Coronary artery (tissue), 2 donors: ENCODE results near the gene TMED3.

ENCODE experiments used
- DNase-seq: peaks from one replicate; pipeline ENCODE4 v3.0.0-alpha.2; 2017; ENCODE audit warnings: low spot score
- H3K27ac ChIP-seq, 2 donors: fragments of 200-600 bp; sonication (generic); one replicate each; pipeline ENCODE4 v1.5.1; 2016 to 2019
- H3K4me3 ChIP-seq: fragments of 200-600 bp; sonication (generic); 2 replicates; pipeline ENCODE4 v1.5.1; 2016; ENCODE audit warnings: mild to moderate bottlenecking, moderate library complexity
- TF ChIP-seq, protein P1 (sequence below): fragments of 200-600 bp; sonication (generic); IDR thresholded peaks from one replicate; pipeline ENCODE4 v1.5.1; 2019; ENCODE audit warnings: antibody characterized with exemption

TMED3 gene

DNA sequence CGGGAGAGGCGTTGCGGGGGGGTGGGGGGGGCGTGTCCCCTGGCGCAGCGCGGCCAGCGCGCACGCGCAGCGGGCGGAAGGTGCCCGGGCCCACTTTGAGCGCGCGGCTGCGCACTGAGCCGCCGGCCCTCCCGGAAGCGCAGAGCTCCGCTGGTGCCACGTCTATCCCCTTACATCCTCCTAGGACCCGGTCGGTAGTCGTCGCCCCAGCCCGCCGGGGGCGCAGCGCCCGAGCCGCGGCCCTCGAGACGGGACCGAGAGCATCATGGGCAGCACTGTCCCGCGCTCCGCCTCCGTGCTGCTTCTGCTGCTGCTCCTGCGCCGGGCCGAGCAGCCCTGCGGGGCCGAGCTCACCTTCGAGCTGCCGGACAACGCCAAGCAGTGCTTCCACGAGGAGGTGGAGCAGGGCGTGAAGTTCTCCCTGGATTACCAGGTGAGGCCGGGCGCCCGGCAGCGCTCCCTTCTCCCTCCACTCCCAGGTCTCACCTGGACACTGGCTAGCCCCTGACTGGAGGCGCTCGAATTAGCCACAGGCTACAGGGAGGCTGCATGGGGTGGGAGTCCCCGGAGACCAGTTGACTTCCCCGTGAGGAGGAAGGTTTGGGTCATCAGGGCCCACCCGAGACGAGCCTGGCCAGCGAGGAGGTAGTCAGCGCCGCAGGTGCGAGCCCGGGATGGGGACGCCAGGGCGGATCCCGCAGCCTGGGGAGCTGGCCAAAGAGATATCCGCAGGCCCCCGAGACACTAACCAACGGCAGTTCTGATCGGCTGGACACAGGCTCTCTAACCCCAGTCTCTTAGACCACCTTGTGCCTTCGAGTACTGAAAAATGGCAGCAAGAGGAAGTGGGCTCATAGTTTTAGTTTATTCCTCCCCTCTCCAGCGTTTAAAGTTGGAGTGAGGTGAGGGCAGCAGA lies at the start of gene TMED3:
TSS of gene TMED3 (plus strand) at position 128 of the 916 bp plus-strand sequence. CDS start at position 266, 138 bp downstream.
- TF ChIP-seq, protein P1, sequence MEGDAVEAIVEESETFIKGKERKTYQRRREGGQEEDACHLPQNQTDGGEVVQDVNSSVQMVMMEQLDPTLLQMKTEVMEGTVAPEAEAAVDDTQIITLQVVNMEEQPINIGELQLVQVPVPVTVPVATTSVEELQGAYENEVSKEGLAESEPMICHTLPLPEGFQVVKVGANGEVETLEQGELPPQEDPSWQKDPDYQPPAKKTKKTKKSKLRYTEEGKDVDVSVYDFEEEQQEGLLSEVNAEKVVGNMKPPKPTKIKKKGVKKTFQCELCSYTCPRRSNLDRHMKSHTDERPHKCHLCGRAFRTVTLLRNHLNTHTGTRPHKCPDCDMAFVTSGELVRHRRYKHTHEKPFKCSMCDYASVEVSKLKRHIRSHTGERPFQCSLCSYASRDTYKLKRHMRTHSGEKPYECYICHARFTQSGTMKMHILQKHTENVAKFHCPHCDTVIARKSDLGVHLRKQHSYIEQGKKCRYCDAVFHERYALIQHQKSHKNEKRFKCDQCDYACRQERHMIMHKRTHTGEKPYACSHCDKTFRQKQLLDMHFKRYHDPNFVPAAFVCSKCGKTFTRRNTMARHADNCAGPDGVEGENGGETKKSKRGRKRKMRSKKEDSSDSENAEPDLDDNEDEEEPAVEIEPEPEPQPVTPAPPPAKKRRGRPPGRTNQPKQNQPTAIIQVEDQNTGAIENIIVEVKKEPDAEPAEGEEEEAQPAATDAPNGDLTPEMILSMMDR: no peak
- peak within 1 kb of the TSS; percentile 97 for H3K4me3 ChIP-seq
- H3K27ac ChIP-seq: peak within 1 kb of the TSS; percentile 16 to 71
- no peak for DNase-seq

DNA sequence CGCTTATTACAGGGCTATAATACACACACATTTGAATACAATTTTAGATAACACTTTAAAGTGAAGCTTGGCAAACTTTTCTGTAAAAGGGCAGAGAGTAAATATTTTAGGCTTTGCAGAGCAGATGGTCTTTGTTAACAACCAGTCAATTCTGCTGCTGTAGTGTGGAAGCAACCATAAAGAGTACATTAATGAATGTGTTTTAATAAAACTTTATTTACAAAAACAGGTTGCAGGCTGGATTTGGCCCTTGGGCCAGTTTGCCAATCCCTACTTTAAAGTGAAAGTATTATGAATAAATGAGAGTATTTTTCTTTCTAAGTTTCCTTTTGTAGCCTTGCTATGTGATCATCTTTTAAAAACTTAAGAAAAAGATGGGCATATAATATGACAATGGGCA lies 49.1 kb upstream of the TMED3 start:
- H3K4me3 ChIP-seq: no peak overlapping the region
- DNase-seq: no peak
- TF ChIP-seq, protein P1: no peak
- H3K27ac ChIP-seq: no peak overlapping the region

DNA sequence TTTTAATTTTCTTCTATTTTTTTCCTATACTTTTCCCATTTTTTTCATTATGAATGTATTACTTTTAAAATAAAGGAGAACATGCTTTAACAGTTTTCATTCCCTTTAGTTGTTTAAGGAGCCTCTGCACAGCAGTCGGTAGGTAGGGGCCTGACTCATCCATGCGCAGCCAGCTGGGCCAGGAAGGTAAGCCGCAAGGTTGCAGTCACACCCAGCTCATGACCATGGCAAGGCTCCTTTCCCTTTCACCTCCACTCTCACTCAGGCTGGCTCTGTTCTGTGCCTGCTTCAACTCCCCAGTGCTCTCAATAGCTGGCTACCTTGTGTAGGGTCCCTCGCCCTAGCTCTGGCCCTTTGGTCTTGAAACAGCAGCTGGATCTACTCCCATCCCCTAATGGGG lies 45.7 kb upstream of the TMED3 start:
- no peak overlapping the region for H3K4me3 ChIP-seq
- H3K27ac ChIP-seq: peak overlapping the region; percentile 79 to 92
- DNase-seq: no peak
- TF ChIP-seq, protein P1: no peak

DNA sequence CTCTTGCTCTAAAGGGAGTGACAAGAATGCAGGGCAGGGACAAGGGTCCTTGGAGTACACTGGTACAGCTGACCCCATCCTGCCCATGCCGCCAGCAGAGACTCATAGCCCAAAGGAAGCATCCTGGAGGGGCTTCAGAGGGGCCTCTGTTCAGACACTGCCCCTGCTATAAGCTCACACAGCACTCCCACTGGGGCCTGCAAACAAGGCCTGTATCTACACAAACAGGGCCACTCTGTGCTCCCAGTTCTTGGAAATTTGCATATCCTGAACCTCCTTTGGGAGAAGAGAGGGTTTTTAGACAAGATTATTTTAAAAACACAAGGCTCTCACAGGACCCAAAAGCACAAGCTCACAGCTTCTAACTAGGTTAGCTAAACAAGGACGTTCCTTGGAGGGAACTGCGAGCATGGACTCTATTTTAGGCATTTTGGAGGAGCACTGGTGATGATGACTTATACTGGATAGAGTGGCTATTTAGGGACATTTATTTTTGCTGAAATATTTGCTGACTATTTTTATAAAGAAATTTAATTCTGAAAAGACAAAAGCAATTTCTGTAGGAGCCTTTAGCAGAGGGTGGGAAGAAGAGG lies 44.8 kb upstream of the TMED3 start:
- TF ChIP-seq, protein P1: no peak
- no peak for DNase-seq
- Histone ChIP-seq H3K4me3 (peak overlapping the region; percentile 9), H3K27ac (peak overlapping the region; percentile 79 to 92)

DNA sequence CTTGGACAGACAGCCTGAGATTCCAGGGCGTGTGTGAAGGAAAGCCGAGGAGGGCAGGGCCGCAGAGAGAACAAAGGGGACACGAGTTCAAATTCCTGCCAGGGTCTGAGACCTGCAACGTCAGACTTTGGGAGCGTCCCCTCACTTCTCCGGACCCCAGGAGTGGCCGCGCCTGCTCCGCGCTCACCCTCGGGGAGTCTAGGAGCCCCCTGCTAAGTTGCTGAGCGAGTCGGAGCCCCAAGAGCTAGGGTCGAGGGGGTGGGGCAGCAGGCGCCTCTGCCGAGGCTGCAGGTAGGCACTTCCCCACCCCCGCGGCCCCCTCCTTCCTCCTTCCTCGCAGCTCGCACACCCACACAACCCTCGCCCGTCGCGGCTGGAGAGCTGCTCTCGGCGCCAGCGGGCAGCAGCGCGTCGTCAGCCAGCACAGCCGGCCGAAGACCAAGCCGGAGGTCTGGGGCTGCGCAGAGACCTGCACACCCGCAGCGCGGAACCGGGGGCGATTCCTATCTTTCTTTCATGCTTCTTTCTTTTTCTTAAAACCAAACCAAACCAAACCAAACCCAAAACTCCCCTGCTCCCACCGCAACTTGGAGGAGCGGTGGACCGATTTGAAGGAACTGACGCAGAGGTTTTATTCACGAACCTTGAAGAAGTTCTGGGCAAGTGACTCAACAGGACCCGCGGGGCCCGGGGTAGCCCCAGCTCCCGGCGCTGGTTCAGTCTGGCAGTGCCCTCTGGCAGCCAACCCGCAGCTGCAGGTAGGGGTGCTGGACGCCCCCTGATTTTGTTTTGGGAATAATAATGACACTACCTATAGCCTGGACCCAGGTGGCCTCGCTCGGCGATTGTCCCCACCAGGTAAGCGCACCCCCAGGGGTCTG lies 28.3 kb upstream of the TMED3 start, which contains the start of gene ANKRD34C:
TSS of gene ANKRD34C (plus strand) at position 352 of the 881 bp plus-strand sequence. CDS start 10,563 bp downstream, outside the sequence.
- no peak for DNase-seq
- Histone ChIP-seq H3K27ac (no peak within 1 kb of the TSS), H3K4me3 (no peak within 1 kb of the TSS)
- TF ChIP-seq, protein P1: no peak

DNA sequence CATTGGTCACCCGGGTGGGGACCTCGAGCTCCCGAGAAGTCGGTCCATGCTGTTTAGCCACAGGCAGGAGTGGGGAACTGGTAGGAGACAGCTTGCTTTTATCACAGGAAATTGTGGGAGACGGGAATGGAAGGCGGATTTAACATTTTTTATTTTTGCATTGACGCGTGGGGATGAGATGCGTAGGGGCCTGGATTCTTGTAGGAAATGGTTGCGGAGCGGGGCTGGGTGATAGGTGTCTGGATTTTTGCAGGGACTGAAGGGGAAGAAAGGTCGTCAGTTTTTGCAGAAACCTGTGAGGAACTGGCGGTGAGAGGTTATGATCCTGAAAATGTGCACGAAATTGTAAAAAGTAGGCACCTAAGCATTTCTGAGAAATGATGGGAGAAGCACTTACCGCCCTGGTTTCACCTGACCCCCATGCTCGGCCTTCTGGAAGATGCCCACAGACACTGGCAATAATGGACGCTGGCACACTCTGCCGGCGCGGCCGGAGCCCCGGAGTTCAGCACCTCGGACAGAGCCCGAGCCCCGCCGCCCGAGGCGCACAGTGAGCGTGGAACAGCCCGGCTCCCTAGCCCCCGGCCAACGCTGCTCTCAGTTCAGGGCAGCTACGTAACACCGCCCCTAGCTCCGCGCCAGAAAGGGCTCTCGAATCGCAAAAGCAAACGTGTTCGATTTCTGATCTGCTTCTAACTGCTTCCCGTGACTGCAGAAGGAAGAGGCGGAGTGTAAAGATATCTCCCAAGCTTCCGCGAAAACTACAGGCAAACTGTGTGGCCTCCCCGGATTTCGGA lies 27.5 kb upstream of the TMED3 start:
- H3K27ac ChIP-seq: no peak overlapping the region
- no peak for DNase-seq
- H3K4me3 ChIP-seq: no peak overlapping the region
- TF ChIP-seq, protein P1: no peak
